NCI-H524 (cell line): ENCODE data around the gene NPHP4.

Experiments
- DNase-seq, 2 experiments: peaks; one replicate each; lab custom pipeline; 2025; lab: John Stamatoyannopoulos, UW

Gene NPHP4

GRCh38 chr1:5950201-5950895 lies 41.9 kb downstream of the NPHP4 start:
- no peak for DNase-seq

- DNase-seq = no peak
These were observed 42.5 kb downstream of the NPHP4 start for GRCh38 chr1:5949761-5950100.

GRCh38 chr1:5949085-5949760 lies 43.0 kb downstream of the NPHP4 start:
- DNase-seq = peak; percentile 2 to 54

GRCh38 chr1:5948681-5949005 lies 43.6 kb downstream of the NPHP4 start:
- no peak for DNase-seq

- DNase-seq = no peak
These were observed 44.1 kb downstream of the NPHP4 start for GRCh38 chr1:5947978-5948680.

- DNase-seq = no peak
These were observed 45.0 kb downstream of the NPHP4 start for GRCh38 chr1:5947071-5947821.

- DNase-seq = no peak
These were observed 46.8 kb downstream of the NPHP4 start for GRCh38 chr1:5945445-5945844.

GRCh38 chr1:5944843-5945167 lies 47.4 kb downstream of the NPHP4 start:
- no peak for DNase-seq

GRCh38 chr1:5944154-5944842 lies 47.9 kb downstream of the NPHP4 start:
- no peak for DNase-seq

GRCh38 chr1:5943343-5944124 lies 48.7 kb downstream of the NPHP4 start:
- no peak for DNase-seq

- no peak for DNase-seq
These were observed 50.6 kb downstream of the NPHP4 start for GRCh38 chr1:5941671-5942070.

GRCh38 chr1:5940723-5941407 lies 51.4 kb downstream of the NPHP4 start:
- DNase-seq = no peak

- DNase-seq = no peak
These were observed 52.7 kb downstream of the NPHP4 start for GRCh38 chr1:5939271-5940170.

- DNase-seq = no peak
These were observed 54.1 kb downstream of the NPHP4 start for GRCh38 chr1:5938101-5938646.

- DNase-seq = no peak
These were observed 54.8 kb downstream of the NPHP4 start for GRCh38 chr1:5937373-5937857.

GRCh38 chr1:5936621-5937372 lies 55.4 kb downstream of the NPHP4 start:
- no peak for DNase-seq

GRCh38 chr1:5936126-5936525 lies 56.1 kb downstream of the NPHP4 start:
- DNase-seq = no peak

GRCh38 chr1:5935026-5935425 lies 57.2 kb downstream of the NPHP4 start:
- no peak for DNase-seq
